ENCODE results near the gene HSD17B14. TPM values are rescaled to one million over a fixed set of nuclear protein-coding genes. Genes with fewer than 3 reads are reported as not detected.

The HSD17B14 gene
- total RNA-seq, 6 experiments from 2014 or later = 3.5 to 78.0 (median 15.7) TPM

DNA sequence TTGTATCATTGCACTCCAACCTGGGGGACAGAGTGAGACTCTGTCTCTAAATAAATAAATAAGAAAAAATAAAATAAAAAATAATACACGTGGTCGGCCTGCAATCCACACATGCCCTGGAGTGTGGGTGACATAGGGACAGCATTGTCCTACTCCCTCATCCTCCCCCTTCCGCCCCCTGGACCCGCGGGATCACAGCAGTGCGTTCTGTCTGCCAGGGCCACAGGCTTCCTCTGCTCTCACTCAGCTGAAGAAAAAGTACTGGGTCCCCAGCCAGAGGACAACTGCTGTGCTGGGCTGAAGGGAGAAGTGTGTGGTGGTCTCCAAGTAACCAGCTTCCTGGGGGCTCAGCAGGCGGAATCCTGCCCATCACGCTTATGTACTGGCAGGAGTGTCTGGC lies 31.8 kb downstream of the HSD17B14 start:
- no peaks in the 10 kb centered on the region for H3K9me3 ChIP-seq
- no peaks in the 10 kb centered on the region for H3K27me3 ChIP-seq
- H3K4me3 ChIP-seq = no peak overlapping the region
- DNase-seq = no peak
- peaks cover 0 to 2% (median 0%) of the 10 kb centered on the region in 4 donors for H3K36me3 ChIP-seq
- TF ChIP-seq, protein P1, sequence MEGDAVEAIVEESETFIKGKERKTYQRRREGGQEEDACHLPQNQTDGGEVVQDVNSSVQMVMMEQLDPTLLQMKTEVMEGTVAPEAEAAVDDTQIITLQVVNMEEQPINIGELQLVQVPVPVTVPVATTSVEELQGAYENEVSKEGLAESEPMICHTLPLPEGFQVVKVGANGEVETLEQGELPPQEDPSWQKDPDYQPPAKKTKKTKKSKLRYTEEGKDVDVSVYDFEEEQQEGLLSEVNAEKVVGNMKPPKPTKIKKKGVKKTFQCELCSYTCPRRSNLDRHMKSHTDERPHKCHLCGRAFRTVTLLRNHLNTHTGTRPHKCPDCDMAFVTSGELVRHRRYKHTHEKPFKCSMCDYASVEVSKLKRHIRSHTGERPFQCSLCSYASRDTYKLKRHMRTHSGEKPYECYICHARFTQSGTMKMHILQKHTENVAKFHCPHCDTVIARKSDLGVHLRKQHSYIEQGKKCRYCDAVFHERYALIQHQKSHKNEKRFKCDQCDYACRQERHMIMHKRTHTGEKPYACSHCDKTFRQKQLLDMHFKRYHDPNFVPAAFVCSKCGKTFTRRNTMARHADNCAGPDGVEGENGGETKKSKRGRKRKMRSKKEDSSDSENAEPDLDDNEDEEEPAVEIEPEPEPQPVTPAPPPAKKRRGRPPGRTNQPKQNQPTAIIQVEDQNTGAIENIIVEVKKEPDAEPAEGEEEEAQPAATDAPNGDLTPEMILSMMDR (IDR thresholded peaks at IDR 0.05) = no peak
- no peak for TF ChIP-seq POLR2A (IDR thresholded peaks at IDR 0.05)
- no peak for ATAC-seq
- peaks cover 0 to 15% (median 0%) of the 10 kb centered on the region in 4 donors for H3K4me1 ChIP-seq
- 82% methylated on average over 7 of the region's 8 CpGs for WGBS (ENCODE audit: insufficient coverage, low coverage, low lambda C conversion rate, missing lambda C conversion rate)
- no peak overlapping the region for H3K27ac ChIP-seq
- intact Hi-C loops (cut with DNase I) = no loop called here

DNA sequence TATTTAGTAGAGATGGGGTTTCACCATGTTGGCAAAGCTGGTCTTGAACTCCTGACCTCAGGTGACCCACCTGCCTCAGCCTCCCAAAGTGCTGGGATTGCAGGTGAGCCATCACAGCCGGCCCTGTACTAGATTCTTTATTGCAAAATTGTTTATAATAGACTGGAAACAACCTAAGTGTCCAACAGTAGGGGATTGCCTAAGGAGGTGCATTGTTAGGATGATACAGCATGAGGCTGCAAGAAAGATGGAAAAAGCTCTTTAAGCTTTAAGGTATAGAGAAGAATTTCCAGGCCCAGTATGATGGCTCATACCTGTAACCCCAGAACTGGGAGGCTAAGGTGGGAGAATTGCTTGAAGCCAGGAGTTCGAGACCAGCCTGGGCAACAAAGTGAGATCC lies 33.7 kb downstream of the HSD17B14 start:
- no peaks in the 10 kb centered on the region for H3K27me3 ChIP-seq
- no peak overlapping the region for H3K4me3 ChIP-seq
- H3K4me1 ChIP-seq = no peaks in the 10 kb centered on the region
- H3K9me3 ChIP-seq = no peaks in the 10 kb centered on the region
- peaks cover 0 to 9% (median 0%) of the 10 kb centered on the region in 4 donors for H3K36me3 ChIP-seq
- H3K27ac ChIP-seq = no peak overlapping the region
- WGBS (ENCODE audit: insufficient coverage, low coverage, low lambda C conversion rate, missing lambda C conversion rate) = 60% methylated on average over 1 of the region's 2 CpGs
- intact Hi-C loops (cut with DNase I) = no loop called here
- ATAC-seq = no peak
- TF ChIP-seq, protein P1 (IDR thresholded peaks at IDR 0.05) = no peak
- no peak for TF ChIP-seq POLR2A (IDR thresholded peaks at IDR 0.05)
- no peak for DNase-seq

DNA sequence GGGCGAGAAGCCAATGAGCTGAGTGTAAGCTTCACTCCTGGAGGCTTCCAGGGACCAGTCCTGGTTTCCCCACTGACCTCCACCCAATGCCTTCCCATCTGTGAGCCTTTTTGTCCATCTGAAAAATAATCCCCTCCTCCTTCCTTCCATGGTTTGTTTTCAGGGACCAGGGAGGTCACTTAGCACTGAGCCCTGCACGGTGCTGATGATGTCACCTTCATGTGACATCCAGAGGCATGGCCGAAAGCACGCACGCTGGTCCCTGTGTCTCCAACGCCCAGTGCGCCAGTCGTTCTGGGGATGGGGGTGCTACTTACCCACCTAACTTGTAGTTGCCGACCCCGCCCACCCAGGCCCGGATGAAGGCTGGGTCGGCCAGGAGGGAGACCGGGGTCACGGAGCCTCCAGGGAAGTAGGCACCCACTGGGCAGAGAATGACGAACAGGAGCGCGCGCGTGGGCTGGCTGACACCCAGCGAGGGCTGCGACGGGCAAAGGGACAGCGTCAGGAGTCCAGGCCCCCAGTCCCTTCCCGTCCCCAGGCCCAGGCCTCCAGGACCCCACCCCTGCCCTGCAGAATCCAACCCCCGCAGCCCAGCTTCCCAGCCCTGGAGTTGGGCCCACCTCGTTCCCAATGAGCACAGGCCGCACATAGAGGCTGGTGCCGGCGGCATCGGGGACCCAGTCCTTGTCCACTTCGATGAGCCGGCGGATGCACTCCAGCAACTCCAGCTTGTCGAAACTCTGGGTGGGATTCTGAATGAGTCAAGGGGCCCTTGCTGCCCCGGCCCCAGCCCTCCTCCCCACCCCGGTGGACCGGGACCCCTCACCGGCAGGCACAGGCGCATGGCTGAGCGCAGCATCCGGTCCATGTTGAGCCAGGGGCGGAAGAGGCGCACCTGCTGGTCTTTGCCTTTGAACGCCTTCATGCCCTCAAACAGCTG lies 36.7 kb downstream of the HSD17B14 start:
- DNase-seq (no peak), ATAC-seq (no peak)
- Histone ChIP-seq H3K27me3 (no peaks in the 10 kb centered on the region), H3K36me3 (peaks cover 0 to 9% (median 0%) of the 10 kb centered on the region in 4 donors), H3K4me3 (no peak overlapping the region), H3K9me3 (no peaks in the 10 kb centered on the region), H3K27ac (no peak overlapping the region), H3K4me1 (peaks cover 0 to 16% (median 5%) of the 10 kb centered on the region in 4 donors)
- intact Hi-C loops (cut with DNase I) = loop anchor here (5.0 kb wide), 1 partner anchor 38 kb away; the partner anchor contains the start of gene HSD17B14 (in 2 of the 2)
- WGBS (ENCODE audit: insufficient coverage, low coverage, low lambda C conversion rate, missing lambda C conversion rate) = 89% methylated on average over 9 of the region's 44 CpGs
- TF ChIP-seq, protein P1 (IDR thresholded peaks at IDR 0.05) = no peak
- no peak for TF ChIP-seq POLR2A (IDR thresholded peaks at IDR 0.05)

DNA sequence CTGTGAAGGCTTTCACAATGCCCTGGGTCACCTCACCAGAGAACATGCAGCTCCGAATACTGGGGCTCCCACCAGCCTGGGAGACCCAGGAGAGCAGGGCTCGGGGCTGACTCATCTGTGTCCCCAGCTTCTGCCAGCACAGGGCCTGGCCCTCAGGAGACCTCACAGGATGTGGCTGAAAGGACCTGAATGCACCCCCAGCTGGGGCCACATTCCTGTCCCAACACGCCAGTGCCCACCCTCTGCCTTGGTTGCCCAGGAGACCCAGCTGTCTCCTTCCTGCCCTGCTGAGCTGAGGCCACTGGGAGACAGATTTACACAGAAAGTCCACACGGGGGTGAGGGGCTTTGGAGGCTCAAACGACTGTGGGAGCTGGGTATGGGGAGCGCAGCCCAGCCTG lies 37.4 kb downstream of the HSD17B14 start:
- ATAC-seq (no peak), DNase-seq (no peak)
- WGBS (ENCODE audit: insufficient coverage, low coverage, low lambda C conversion rate, missing lambda C conversion rate) = no CpG with 5 or more reads among the region's 6 CpGs
- TF ChIP-seq, protein P1 (IDR thresholded peaks at IDR 0.05) = no peak
- TF ChIP-seq POLR2A (IDR thresholded peaks at IDR 0.05) = no peak
- H3K27me3 ChIP-seq = no peaks in the 10 kb centered on the region
- intact Hi-C loops (cut with DNase I) = loop anchor here (5.0 kb wide), 1 partner anchor 38 kb away; the partner anchor contains the start of gene HSD17B14 (in 2 of the 2)
- H3K36me3 ChIP-seq = peaks cover 0 to 9% (median 0%) of the 10 kb centered on the region in 4 donors
- H3K4me3 ChIP-seq = no peak overlapping the region
- no peak overlapping the region for H3K27ac ChIP-seq
- no peaks in the 10 kb centered on the region for H3K9me3 ChIP-seq
- peaks cover 0 to 16% (median 5%) of the 10 kb centered on the region in 4 donors for H3K4me1 ChIP-seq

Measured in right lobe of liver (tissue), 6 donors.